Activated T-cell treated with anti-CD3 and anti-CD28 coated beads for 4 hours (primary cell): Measurements from ENCODE around the gene TMEM72.
"Not testable (repeated sequence)": the region's sequence is repeated elsewhere in the genome, so short reads cannot be mapped to it uniquely, and the experiment has no call there.

Source experiments
- DNase-seq: peaks from one replicate; pipeline ENCODE4 v3.0.0-alpha.2; 2020

The TMEM72 gene

GRCh38 chr10:44911081-44911540 lies at the start of gene TMEM72:
TMEM72 (plus strand) TSS chr10:44911337; CDS start chr10:44911513, 176 bp downstream.
- no peak for DNase-seq

GRCh38 chr10:44862006-44862751 lies 49.0 kb upstream of the TMEM72 start:
- DNase-seq: no peak

GRCh38 chr10:44862924-44863323 lies 48.2 kb upstream of the TMEM72 start:
- DNase-seq: no peak

- DNase-seq: no peak
These were observed 47.6 kb upstream of the TMEM72 start for GRCh38 chr10:44863344-44864047.

GRCh38 chr10:44864051-44864450 lies 47.1 kb upstream of the TMEM72 start:
- DNase-seq: no peak

- DNase-seq: peak; percentile 81
These were observed 46.4 kb upstream of the TMEM72 start for GRCh38 chr10:44864637-44865288.

- no peak for DNase-seq
These were observed 45.9 kb upstream of the TMEM72 start for GRCh38 chr10:44865289-44865671.

GRCh38 chr10:44866367-44866766 lies 44.8 kb upstream of the TMEM72 start:
- not testable (repeated sequence) for DNase-seq

- DNase-seq: no peak
These were observed 41.1 kb upstream of the TMEM72 start for GRCh38 chr10:44870031-44870430.

- DNase-seq: no peak
These were observed 38.0 kb upstream of the TMEM72 start for GRCh38 chr10:44873160-44873559.

- DNase-seq: no peak
These were observed 37.0 kb upstream of the TMEM72 start for GRCh38 chr10:44874166-44874565.

- DNase-seq: peak; percentile 59
These were observed 32.2 kb upstream of the TMEM72 start for GRCh38 chr10:44878706-44879530.

- DNase-seq: no peak
These were observed 31.6 kb upstream of the TMEM72 start for GRCh38 chr10:44879531-44879899.

- no peak for DNase-seq
These were observed 30.9 kb upstream of the TMEM72 start for GRCh38 chr10:44880090-44880715.

- DNase-seq: no peak
These were observed 29.5 kb upstream of the TMEM72 start for GRCh38 chr10:44881649-44882048.

- no peak for DNase-seq
These were observed 28.9 kb upstream of the TMEM72 start for GRCh38 chr10:44882166-44882720.

GRCh38 chr10:44883593-44884331 lies 27.4 kb upstream of the TMEM72 start:
- DNase-seq: no peak

- DNase-seq: no peak
These were observed 25.4 kb upstream of the TMEM72 start for GRCh38 chr10:44885710-44886109.

- no peak for DNase-seq
These were observed 24.2 kb upstream of the TMEM72 start for GRCh38 chr10:44886966-44887365.

GRCh38 chr10:44888886-44889285 lies 22.3 kb upstream of the TMEM72 start:
- DNase-seq: no peak

GRCh38 chr10:44889834-44890233 lies 21.3 kb upstream of the TMEM72 start:
- DNase-seq: no peak
